Karpas-422 (cell line): Measurements from ENCODE around the gene TRPC4. TPM values are rescaled to one million over a fixed set of nuclear protein-coding genes. Genes with fewer than 3 reads are reported as not detected.
A peak's percentile ranks its signal among the peaks of the same experiment; 100 is the strongest.

Experiments used
- DNase-seq: peaks from one replicate; pipeline ENCODE4 v3.0.0-alpha.2; 2015
- H2AFZ ChIP-seq: fragments of 200-600 bp; sonication (generic); 2 replicates; pipeline ENCODE4 v1.6.1; 2014; ENCODE audit warnings: antibody characterized with exemption, low read length, mixed read lengths
- H3K27ac ChIP-seq: fragments of 200-600 bp; sonication (generic); 2 replicates; pipeline ENCODE4 v1.5.1; 2014; ENCODE audit warnings: mild to moderate bottlenecking, low read length, moderate library complexity
- H3K27me3 ChIP-seq: fragments of 200-600 bp; sonication (generic); 2 replicates; pipeline ENCODE4 v1.6.1; 2014; ENCODE audit warnings: low read length, mixed read lengths
- H3K36me3 ChIP-seq: fragments of 200-600 bp; sonication (generic); 2 replicates; pipeline ENCODE4 v1.6.1; 2014; ENCODE audit warnings: low read length, mixed read lengths; ENCODE audit not compliant: insufficient read depth
- H3K4me1 ChIP-seq: fragments of 200-600 bp; sonication (generic); 2 replicates; pipeline ENCODE4 v1.6.1; 2014; ENCODE audit warnings: mild to moderate bottlenecking, low read length, mixed read lengths
- H3K4me2 ChIP-seq: fragments of 200-600 bp; sonication (generic); 2 replicates; pipeline ENCODE4 v1.6.1; 2014; ENCODE audit warnings: low read length, low read depth, mild to moderate bottlenecking; ENCODE audit not compliant: poor library complexity, severe bottlenecking
- H3K4me3 ChIP-seq: fragments of 200-600 bp; sonication (generic); 2 replicates; pipeline ENCODE4 v1.5.1; 2014; ENCODE audit warnings: mild to moderate bottlenecking, antibody characterized with exemption, low read length, mixed read lengths
- H3K79me2 ChIP-seq: fragments of 200-600 bp; sonication (generic); 2 replicates; pipeline ENCODE4 v1.6.1; 2014; ENCODE audit warnings: mild to moderate bottlenecking, low read length, mixed read lengths
- H3K9ac ChIP-seq: fragments of 200-600 bp; sonication (generic); 2 replicates; pipeline ENCODE4 v1.6.0; 2014; ENCODE audit warnings: low read length
- H3K9me2 ChIP-seq: fragments of 200-600 bp; sonication (generic), shearing (Covaris generic); replicated peaks from 2 replicates; pipeline ENCODE4 v1.6.0; 2014; ENCODE audit warnings: mild to moderate bottlenecking, low read length, moderate library complexity; ENCODE audit not compliant: insufficient read depth
- H3K9me3 ChIP-seq: fragments of 300-700, 200-600 bp; sonication (generic); 2 replicates; pipeline ENCODE4 v1.6.1; 2014; ENCODE audit warnings: low read length, mixed read lengths
- H4K20me1 ChIP-seq: fragments of 200-600 bp; sonication (generic); 2 replicates; pipeline ENCODE4 v1.6.1; 2014; ENCODE audit warnings: mild to moderate bottlenecking, antibody characterized with exemption, low read length, low read depth; ENCODE audit not compliant: insufficient read depth
- total RNA-seq: library from RNA; depleted of rRNA; stranded (reverse); fragments of >200 nt; shearing (Covaris generic); gene quantifications from 2 replicates; pipeline ENCODE4 v1.2.3, GENCODE V29; 2014; ENCODE audit warnings: low replicate concordance

TRPC4 gene
- total RNA-seq, 1 experiment from 2014 or later = not detected

DNA sequence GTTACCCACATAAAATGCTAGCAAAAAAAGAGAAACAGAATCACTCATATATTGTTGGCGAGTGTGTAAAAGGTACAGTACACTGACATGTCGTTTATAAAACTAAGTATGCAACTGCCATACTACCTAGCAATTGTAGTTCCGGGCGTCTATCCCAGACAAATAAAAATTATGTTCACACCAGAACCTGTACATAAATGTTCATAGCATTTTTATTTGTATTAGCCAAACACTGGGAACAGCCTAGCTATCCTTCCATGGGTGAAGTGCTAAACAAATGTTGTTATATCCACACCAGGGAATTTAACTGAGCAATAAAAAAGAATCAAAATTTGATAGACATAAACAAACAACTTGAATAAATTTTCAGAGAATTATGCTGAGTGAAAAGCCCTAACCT lies 242.1 kb downstream of the TRPC4 start:
- no peak overlapping the region for H2AFZ ChIP-seq
- no peaks in the 10 kb centered on the region for H3K9me2 ChIP-seq
- no peaks in the 10 kb centered on the region for H3K79me2 ChIP-seq
- no peaks in the 10 kb centered on the region for H3K36me3 ChIP-seq
- no peak overlapping the region for H3K4me3 ChIP-seq
- no peak overlapping the region for H3K9ac ChIP-seq
- H3K27ac ChIP-seq = no peak overlapping the region
- no peaks in the 10 kb centered on the region for H3K9me3 ChIP-seq
- H3K27me3 ChIP-seq = no peaks in the 10 kb centered on the region
- H3K4me1 ChIP-seq = no peaks in the 10 kb centered on the region
- no peak for DNase-seq
- no peaks in the 10 kb centered on the region for H4K20me1 ChIP-seq
- no peak overlapping the region for H3K4me2 ChIP-seq

DNA sequence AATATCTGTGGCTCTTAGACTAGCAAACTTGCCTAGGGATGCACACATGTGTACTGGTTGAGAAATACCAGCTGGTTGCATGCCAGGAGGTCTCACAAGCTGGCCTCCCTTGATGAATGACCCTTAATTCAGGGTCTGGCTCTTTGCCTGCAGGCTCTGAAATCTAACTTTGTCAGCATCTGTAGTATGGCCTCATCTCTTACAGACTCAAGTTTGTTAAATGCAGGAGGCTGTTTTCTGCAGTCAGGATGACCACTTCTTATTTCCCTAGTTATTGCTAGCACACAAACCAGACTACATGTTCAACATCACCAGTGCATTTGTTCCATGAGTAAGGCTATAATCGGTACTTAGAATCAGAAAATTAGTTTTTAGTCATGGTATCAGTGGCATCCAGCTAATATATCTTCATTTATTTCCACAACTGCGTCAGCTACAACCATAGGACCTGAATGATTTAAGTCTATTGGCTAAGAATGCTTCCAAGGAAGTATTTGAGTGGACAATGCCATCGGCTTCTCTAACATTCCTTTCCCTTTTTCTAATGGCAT lies 247.7 kb downstream of the TRPC4 start:
- no peak overlapping the region for H3K9ac ChIP-seq
- no peaks in the 10 kb centered on the region for H4K20me1 ChIP-seq
- H3K4me2 ChIP-seq = no peak overlapping the region
- H3K79me2 ChIP-seq = no peaks in the 10 kb centered on the region
- no peaks in the 10 kb centered on the region for H3K9me2 ChIP-seq
- H3K36me3 ChIP-seq = no peaks in the 10 kb centered on the region
- H2AFZ ChIP-seq = no peak overlapping the region
- H3K4me3 ChIP-seq = no peak overlapping the region
- no peak overlapping the region for H3K27ac ChIP-seq
- H3K4me1 ChIP-seq = no peaks in the 10 kb centered on the region
- H3K27me3 ChIP-seq = no peaks in the 10 kb centered on the region
- H3K9me3 ChIP-seq = no peaks in the 10 kb centered on the region
- DNase-seq = no peak

DNA sequence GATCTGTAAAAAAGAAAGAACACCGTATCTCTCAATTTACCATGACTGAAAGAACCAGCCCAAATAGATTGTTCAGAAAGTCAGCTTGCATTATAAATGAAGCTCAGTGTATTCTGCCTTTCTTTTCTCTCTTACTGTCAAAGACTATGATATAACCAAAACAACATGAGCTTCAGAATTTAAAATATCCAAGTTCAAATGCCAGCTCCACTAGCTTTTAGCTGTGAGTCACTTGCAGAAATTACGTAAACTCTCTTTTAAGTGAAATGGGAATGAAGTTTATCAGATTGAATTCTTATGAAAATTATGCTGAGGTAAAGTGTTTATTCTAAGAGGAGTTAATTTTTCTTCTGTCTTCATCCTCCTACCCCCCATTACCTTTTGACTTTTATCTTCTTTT lies 251.0 kb downstream of the TRPC4 start:
- no peak overlapping the region for H3K4me2 ChIP-seq
- no peak for DNase-seq

DNA sequence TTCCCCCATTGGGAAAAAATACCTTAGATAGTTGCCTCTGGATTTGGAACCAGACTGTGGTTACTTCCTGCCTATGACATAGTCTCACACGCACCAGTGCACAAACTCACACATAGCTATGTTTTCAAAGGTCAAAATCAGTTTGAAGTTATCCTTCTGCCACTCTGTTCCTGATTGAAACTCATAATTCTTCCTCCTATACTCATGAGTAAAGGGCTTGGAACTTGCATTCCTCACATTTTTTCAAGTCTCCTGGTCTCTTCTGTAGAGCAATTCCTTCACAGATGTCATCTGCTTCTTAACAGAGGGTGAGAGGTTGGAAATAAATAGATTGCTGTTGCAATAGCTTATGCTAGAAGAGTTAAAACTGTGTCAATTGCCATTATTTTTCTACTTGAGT lies 252.4 kb downstream of the TRPC4 start:
- Histone ChIP-seq H3K9me3 (no peaks in the 10 kb centered on the region), H3K4me2 (no peak overlapping the region), H3K9me2 (no peaks in the 10 kb centered on the region), H4K20me1 (no peaks in the 10 kb centered on the region), H2AFZ (no peak overlapping the region), H3K4me3 (no peak overlapping the region), H3K4me1 (peaks cover 10% of the 10 kb centered on the region), H3K36me3 (no peaks in the 10 kb centered on the region), H3K27ac (no peak overlapping the region), H3K27me3 (no peaks in the 10 kb centered on the region), H3K9ac (no peak overlapping the region), H3K79me2 (no peaks in the 10 kb centered on the region)
- no peak for DNase-seq

More for the DNA sequence above, 251.0 kb downstream of the TRPC4 start:
- no peaks in the 10 kb centered on the region for H3K9me2 ChIP-seq
- peaks cover 2% of the 10 kb centered on the region for H3K4me1 ChIP-seq
- H3K27ac ChIP-seq = no peak overlapping the region
- no peaks in the 10 kb centered on the region for H3K9me3 ChIP-seq
- no peak overlapping the region for H3K4me3 ChIP-seq
- no peaks in the 10 kb centered on the region for H3K79me2 ChIP-seq
- H2AFZ ChIP-seq = no peak overlapping the region
- H3K27me3 ChIP-seq = no peaks in the 10 kb centered on the region
- no peaks in the 10 kb centered on the region for H3K36me3 ChIP-seq
- no peak overlapping the region for H3K9ac ChIP-seq
- no peaks in the 10 kb centered on the region for H4K20me1 ChIP-seq

DNA sequence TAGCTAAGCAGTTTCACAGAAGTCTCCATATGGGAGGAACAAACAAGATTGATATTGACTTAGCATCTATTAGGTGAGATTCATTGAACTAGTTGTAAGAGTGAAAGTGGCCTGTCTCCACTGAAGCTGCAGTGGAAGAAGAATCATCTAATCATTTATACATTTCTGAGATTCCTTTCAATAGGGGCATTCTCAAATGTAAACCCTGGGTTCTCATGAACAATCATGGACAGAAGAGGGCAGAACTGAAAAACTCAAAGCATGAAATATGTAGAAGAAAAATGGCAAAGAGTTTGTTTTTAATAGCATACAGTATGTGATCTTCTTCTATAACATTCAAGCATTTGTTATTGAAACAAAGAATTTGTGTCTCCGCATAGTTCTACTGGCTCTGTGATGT lies 253.4 kb downstream of the TRPC4 start:
- Histone ChIP-seq H3K27ac (no peak overlapping the region), H3K27me3 (no peaks in the 10 kb centered on the region), H3K4me2 (no peak overlapping the region), H2AFZ (no peak overlapping the region), H3K79me2 (no peaks in the 10 kb centered on the region), H3K9me3 (no peaks in the 10 kb centered on the region), H4K20me1 (no peaks in the 10 kb centered on the region), H3K9me2 (no peaks in the 10 kb centered on the region), H3K36me3 (no peaks in the 10 kb centered on the region), H3K9ac (no peak overlapping the region), H3K4me3 (no peak overlapping the region), H3K4me1 (peaks cover 10% of the 10 kb centered on the region)
- no peak for DNase-seq

DNA sequence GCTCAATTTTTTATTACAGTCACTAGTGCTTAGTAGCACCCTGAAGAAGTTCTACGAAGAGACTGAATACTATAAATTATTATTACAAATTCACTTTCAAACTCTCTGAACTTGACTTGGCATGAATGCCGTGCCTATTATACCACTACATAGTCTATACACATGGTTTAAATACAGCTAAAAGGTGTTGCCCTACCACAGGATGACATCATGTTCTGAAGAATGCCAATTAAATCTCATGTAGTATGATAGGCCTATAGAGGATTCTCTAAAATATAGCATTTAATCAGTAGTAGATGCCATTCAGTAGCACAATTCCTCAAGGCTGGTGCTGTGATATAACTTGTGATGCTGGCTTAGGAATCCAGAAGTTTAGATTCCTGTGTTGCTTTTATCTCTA lies 254.3 kb downstream of the TRPC4 start:
- no peaks in the 10 kb centered on the region for H3K9me3 ChIP-seq
- H3K36me3 ChIP-seq = no peaks in the 10 kb centered on the region
- no peaks in the 10 kb centered on the region for H3K27me3 ChIP-seq
- DNase-seq = no peak
- no peak overlapping the region for H2AFZ ChIP-seq
- no peak overlapping the region for H3K4me2 ChIP-seq
- peaks cover 10% of the 10 kb centered on the region for H3K4me1 ChIP-seq
- no peaks in the 10 kb centered on the region for H3K9me2 ChIP-seq
- H3K9ac ChIP-seq = no peak overlapping the region
- no peaks in the 10 kb centered on the region for H4K20me1 ChIP-seq
- H3K4me3 ChIP-seq = no peak overlapping the region
- H3K79me2 ChIP-seq = no peaks in the 10 kb centered on the region
- no peak overlapping the region for H3K27ac ChIP-seq

DNA sequence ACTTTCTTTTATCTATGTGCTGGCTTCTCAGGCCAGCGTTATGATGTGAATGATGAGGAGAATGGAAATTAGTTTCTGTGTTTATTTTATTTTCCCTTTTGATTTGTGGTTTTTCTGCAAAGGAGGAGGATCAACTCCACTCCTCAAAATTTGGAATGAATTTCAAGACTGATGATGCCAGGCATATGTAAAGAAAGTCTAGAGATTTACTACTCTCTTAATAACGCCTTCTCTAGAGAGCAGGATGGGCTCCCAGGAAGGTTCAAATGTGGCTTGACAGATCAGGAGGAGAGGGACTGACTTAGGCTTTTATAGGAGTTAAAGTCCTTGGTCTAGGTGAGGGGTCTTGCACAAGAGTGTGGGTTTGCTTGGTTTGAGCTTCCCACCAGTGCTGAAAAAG lies 255.9 kb downstream of the TRPC4 start:
- Histone ChIP-seq H3K9me3 (no peaks in the 10 kb centered on the region), H4K20me1 (no peaks in the 10 kb centered on the region), H2AFZ (no peak overlapping the region), H3K79me2 (no peaks in the 10 kb centered on the region), H3K27me3 (no peaks in the 10 kb centered on the region), H3K9ac (no peak overlapping the region), H3K9me2 (no peaks in the 10 kb centered on the region), H3K36me3 (no peaks in the 10 kb centered on the region), H3K4me2 (peak overlapping the region; percentile 5), H3K4me3 (no peak overlapping the region), H3K4me1 (peaks cover 10% of the 10 kb centered on the region), H3K27ac (no peak overlapping the region)
- no peak for DNase-seq

DNA sequence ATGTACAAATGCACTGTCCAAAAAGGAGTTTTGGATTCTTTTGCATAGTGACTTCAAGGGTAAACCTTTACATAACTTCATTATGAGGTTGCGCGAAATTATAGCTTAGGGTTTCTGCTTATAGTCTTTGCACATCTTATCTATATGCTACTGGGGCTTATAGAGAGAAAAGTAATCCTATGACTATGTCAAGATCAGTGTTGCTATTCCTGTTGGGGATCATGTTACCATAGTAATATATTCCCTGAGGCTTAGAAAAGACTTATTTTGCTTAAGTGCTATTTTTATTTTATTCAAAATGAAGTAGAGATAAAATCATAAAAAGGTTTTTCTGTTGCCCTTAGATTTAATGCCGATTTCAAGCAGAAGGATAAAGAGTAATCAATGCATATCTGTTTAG lies 256.3 kb downstream of the TRPC4 start:
- Histone ChIP-seq H3K27ac (no peak overlapping the region), H3K9ac (no peak overlapping the region), H3K27me3 (no peaks in the 10 kb centered on the region), H3K36me3 (no peaks in the 10 kb centered on the region), H3K4me3 (no peak overlapping the region), H3K4me2 (peak overlapping the region; percentile 5), H3K79me2 (no peaks in the 10 kb centered on the region), H3K9me3 (no peaks in the 10 kb centered on the region), H2AFZ (no peak overlapping the region), H3K9me2 (no peaks in the 10 kb centered on the region), H4K20me1 (no peaks in the 10 kb centered on the region), H3K4me1 (peaks cover 10% of the 10 kb centered on the region)
- DNase-seq = no peak
